GM21576 (cell line): Measurements from ENCODE around the gene RAD51B.
A peak's percentile ranks its signal among the peaks of the same experiment; 100 is the strongest.

Source experiments
- ATAC-seq: cut with Tn5 transposase; IDR thresholded peaks from one replicate; pipeline ENCODE4 v1.9.1; 2021; ENCODE audit warnings: mild to moderate bottlenecking, moderate library complexity; ENCODE audit not compliant: unreplicated experiment

RAD51B gene

DNA sequence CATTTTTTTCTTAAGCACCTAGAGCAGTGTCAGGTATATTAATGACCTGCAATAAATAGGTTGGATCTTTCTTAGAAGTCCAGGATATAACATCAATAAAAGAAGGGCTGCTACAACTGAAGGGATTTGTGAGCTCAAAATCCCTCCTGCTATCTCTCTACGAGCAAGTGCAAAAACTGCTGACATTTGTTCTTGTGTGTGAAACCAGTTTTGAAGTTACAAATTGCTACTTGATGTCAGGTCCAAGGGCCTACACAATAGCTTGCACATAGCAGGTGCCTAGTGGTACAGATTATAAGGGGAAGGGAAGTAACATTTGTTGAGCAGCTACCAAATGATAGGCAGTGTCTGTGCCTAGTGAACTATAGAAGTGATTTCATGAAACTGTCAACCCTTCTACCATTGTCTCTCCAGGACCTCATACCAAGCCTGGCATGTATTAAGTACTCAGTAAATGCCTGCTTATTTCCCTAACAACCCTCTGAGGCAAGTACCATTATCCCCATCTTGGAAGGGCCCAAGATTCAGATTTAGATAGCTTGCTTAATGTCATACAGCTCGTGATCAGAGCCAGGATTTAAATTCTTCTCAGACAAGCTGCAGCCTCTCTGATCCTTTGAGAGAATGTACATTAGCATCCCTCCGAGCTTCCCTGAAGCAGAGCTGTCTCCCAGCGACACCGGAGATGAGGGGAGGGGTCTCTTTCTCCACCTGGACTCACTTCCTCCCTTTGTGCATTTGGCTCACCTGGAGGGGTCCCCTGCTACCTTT is 673.0 kb downstream of the RAD51B start:
- ATAC-seq: no peak

DNA sequence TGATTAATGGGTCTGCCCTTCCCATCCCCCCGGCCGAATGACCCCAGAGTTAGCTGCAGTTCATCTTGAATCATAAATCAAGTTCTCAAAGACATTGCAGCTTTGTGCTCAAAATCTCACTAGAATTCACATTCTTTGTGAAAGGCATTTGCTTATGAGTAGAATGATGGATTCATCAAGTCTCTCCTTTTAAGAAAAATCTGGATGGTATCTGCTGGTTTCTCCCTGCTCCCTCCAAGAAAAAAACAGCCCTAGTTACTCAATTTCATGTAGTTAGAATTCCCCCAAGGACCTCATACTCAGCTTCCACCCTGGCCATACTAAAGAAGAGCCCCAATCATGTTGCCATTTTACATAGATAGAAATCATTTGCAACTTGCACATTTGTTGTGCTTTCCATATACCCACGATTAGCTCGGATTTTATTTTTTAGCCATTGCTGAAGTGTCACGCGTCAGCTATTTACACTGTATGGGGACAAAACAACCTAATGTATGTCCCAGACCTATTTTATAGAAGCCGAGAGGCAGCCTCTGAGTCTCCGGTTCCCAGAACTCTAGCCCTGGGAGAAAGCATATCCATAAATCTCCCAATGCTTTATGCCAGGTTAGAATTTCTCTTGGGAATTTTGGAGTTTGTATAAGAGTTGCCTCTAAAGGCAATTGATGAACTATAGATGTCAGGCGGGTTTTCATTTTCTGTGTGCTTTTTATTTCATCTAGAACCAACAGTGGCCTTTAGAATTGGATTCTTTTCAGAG is 673.8 kb downstream of the RAD51B start:
- no peak for ATAC-seq

- no peak for ATAC-seq
These were observed 675.8 kb downstream of the RAD51B start for GRCh38 chr14:68495101-68496039.

DNA sequence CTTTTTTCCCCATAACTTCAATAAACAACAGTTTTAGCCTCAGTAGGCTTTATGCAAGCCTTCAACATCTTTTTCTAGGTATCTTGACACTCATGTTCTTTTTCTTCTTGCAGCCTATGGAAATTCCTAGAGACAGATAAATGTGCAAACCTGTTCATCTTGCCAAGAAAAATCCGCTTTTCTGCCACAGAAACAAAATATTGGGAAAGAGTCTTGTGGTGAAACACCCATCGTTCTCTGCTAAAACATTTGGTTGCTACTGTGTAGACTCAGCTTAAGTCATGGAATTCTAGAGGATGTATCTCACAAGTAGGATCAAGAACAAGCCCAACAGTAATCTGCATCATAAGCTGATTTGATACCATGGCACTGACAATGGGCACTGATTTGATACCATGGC is 677.4 kb downstream of the RAD51B start:
- ATAC-seq: no peak

- no peak for ATAC-seq
These were observed 679.9 kb downstream of the RAD51B start for GRCh38 chr14:68499451-68499850.

- no peak for ATAC-seq
These were observed 681.6 kb downstream of the RAD51B start for GRCh38 chr14:68501171-68501570.

GRCh38 chr14:68501614-68502052 is 682.1 kb downstream of the RAD51B start:
- ATAC-seq: no peak

DNA sequence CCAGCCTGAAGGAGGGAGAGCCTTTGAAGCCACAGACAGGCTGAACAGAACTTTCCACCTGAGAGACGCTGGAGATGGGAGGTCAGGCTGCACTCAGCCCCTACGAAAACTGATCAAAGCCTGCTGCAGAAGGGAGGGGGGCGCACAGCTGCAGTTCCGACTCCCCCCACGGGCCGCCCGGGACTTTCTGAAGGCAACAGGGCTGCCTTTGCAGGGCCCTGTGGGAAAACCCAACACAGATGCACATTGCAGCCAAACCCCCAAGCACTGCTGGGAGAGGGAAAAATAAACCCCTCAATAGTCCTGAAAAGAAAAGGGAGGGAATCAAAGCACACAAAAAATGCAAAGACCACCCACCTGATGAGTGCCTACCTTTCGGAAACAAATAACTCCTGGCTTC is 682.7 kb downstream of the RAD51B start:
- ATAC-seq: no peak

GRCh38 chr14:68503186-68503825 is 683.7 kb downstream of the RAD51B start:
- ATAC-seq: no peak

GRCh38 chr14:68504861-68505260 is 685.3 kb downstream of the RAD51B start:
- ATAC-seq: no peak

DNA sequence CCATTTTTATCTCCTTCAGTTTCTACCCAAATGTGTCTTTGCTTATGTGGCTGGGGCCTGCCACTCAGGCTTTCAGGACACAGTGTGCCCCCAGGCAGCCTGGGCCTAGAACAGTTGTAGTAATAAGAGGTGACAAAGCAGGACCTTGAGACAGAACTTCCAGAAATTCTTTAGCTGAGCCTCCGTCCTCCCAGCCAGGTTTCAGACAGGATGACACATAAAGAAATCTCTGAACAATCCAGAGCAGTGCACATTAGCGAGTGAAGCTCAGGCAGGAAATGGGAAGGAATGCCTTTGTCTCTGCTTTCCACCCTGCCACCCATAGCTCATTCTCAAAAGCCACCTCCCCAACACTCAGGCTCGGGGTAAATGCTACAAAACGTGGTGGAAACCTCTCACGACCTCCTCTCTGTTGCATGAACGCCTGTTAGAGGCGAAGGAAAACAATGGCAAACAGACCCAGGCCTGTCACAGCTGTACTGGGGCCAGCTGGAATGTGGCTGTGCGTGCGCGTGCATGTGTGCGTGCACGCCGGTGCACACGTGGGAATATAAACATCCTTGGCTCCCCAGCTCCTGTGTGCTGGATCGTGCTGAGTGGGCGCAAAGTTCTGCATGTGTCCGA is 686.6 kb downstream of the RAD51B start:
- peak; percentile 6 for ATAC-seq

GRCh38 chr14:68506645-68507419 is 687.3 kb downstream of the RAD51B start:
- ATAC-seq: peak; percentile 72

DNA sequence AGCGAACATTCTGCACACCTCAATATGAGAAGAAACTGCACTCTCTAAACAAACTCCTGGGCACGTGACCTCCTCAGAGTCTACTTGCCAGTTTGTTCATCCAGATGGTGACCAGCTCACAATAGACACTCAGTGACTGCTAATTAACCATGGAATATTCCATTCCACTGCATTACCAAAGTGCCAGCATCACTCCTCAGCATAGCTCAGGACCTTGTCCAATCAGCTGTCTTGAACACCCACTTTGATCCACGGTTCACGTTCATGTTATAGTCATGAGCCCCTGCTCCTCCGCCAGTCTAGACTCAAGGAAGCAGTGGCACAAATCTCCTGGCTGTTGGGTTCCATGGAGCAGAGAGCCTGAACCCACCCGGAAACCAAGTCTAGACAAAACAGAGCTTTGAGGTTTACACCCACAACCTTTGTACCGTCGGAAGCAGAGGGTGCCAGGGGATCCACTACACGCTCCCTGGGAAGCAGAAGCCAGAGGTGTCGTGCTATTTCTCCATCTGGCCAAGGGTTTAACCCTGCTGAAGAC is 688.0 kb downstream of the RAD51B start:
- no peak for ATAC-seq

- ATAC-seq: no peak
These were observed 689.0 kb downstream of the RAD51B start for GRCh38 chr14:68508581-68508980.

- ATAC-seq: no peak
These were observed 689.8 kb downstream of the RAD51B start for GRCh38 chr14:68509188-68509983.

GRCh38 chr14:68510201-68511128 is 690.9 kb downstream of the RAD51B start:
- no peak for ATAC-seq
